ENCODE data around the gene AMIGO3.

DNA sequence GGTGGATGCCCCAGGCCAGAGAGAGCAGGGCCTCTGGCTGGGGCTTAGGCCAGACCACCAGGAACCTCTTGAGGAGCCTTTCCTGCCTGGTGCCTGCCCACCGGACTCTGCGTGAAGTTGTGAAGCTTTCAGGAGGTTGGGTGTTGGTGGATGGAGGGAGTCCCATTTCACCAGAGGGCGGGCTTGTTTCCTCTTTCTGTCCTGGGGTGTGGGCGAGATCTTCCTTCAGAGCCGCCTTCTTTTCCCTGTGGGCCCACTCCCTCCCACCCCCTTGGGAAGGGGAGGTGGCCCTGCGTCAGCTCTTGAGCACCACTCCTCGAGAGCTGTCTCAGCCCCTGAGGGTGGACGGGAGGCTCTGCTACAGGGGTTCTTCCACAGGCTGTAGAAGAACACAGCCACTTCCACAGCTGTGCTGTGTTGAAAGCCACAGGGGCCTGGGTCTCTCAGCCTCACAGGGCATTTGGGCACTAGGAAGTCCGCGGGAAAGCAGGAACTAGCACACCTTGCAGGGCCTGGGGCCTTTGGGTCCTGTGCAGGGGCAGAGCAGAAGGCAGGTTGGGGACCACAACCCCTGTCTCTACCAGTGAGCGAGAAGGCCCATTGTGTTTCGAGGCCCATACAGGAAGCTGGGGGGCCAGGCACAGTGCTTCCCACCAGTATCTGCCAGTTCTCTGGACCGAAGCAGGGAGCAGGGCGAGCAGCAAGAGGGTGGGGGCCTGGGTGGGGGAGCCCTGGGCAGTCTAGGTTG lies 2.1 kb downstream of the AMIGO3 start:
- TF ChIP-seq, protein P1, sequence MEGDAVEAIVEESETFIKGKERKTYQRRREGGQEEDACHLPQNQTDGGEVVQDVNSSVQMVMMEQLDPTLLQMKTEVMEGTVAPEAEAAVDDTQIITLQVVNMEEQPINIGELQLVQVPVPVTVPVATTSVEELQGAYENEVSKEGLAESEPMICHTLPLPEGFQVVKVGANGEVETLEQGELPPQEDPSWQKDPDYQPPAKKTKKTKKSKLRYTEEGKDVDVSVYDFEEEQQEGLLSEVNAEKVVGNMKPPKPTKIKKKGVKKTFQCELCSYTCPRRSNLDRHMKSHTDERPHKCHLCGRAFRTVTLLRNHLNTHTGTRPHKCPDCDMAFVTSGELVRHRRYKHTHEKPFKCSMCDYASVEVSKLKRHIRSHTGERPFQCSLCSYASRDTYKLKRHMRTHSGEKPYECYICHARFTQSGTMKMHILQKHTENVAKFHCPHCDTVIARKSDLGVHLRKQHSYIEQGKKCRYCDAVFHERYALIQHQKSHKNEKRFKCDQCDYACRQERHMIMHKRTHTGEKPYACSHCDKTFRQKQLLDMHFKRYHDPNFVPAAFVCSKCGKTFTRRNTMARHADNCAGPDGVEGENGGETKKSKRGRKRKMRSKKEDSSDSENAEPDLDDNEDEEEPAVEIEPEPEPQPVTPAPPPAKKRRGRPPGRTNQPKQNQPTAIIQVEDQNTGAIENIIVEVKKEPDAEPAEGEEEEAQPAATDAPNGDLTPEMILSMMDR (IDR thresholded peaks at IDR 0.05), result no peak
- no peak for TF ChIP-seq POLR2A (IDR thresholded peaks at IDR 0.05)

Measured in adrenal gland (tissue), 5 donors.